ENCODE data around the gene KRTAP1-5.

DNA sequence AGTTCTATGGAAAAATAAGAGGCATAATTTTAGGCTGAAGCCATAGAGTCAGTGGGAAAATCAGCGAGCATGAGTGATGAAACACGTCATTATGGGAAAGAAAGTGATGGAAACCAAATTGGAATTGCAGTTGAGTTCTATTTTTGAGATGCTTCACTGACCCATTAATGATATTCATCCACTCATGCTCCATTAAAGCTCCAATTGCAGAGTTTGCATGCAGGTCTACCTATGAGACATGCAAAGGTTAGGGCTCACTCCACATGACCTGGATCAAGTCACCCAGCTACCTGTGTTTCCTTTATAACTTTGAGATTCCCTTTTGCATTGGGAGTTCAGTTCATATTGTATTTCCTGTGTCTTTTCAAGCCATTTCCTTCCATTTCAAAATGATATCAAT is 46.7 kb upstream of the KRTAP1-5 start:
- TF ChIP-seq POLR2A (IDR thresholded peaks at IDR 0.05) (no peak), EP300 (IDR thresholded peaks at IDR 0.05) (no peak)
